HG03521 (cell line): ENCODE results near the gene TM7SF3.
A peak's percentile ranks its signal among the peaks of the same experiment; 100 is the strongest.
"Not testable (repeated sequence)": the region's sequence is repeated elsewhere in the genome, so short reads cannot be mapped to it uniquely, and the experiment has no call there.

Source experiments
- ATAC-seq: cut with Tn5 transposase; IDR thresholded peaks from one replicate; pipeline ENCODE4 v1.9.1; 2021; ENCODE audit warnings: mild to moderate bottlenecking, moderate library complexity; ENCODE audit not compliant: unreplicated experiment

TM7SF3 gene

DNA sequence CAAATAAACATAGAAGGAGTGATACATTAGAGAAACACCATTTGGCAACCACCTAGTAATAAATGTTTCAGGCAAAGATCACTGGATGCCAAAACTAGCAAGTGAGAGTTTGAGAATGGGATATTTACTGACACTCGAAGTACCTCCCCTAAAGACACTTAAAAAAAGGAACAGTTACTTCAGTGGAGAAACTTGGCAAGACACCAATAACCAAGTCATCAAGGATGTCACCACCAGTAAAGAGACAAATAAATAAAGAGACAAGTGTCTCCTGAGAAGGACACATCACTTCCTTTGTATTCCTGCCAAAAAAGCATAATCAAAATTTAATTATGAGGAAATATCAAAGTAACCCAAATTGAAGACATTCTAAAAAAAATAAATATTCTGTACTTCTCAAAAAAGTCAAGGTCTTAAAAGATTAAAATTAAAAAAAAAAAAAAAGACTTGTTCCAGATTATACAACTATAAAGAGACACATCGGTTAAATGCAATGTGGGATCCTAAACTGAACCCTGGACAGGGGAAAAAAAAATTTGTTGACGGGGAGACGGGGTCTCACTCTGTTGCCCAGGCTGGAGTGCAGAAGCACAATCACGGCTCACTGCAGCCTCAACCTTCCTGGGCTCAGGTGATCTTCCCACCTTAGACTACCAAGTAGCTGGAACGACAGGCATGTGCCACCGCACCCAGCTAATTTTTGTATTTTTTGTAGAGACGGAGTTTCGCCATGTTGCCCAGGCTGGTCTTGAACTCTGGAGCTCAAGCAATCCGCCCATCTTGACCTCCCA lies 26.4 kb downstream of the TM7SF3 start:
- ATAC-seq, result no peak

DNA sequence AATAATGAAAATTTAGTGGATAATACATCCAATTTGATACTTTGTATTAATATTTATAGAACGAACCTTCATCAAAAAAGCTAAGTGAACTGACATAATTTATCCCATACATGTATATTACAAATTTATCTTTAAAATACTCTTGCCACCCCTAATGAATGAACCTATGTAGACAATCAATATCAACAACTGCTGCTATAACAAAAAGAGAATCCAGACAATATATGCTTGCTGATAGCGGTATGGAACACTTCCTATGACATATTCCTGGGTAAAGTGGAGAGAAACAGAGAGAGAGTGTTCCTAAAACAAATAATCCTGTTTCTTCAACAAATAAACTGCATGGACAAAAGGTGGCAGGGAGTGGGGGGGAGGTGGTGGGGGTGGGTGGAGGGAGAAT lies 31.3 kb downstream of the TM7SF3 start:
- ATAC-seq, result no peak

- no peak for ATAC-seq
These were observed 34.5 kb downstream of the TM7SF3 start for GRCh38 chr12:26979733-26980132.

DNA sequence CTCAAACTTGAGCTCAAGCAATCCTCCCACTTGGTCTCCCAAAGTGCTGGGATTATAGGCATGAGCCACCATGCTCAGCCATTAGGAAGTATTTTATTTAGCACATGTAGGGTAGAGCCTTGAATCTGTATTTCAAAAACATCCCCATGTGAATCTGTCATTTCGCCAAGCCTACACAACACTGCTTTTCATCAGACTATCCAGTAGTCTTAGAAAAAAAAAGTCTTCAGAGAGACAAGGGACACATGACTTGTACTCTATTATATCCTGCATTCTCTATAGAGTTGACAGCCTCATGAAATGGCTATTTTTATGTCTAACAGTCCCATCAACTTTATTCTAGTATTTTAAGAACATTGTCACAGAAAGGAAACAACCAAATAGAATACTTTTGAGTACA lies 35.4 kb downstream of the TM7SF3 start:
- ATAC-seq, result no peak

GRCh38 chr12:26976687-26977086 lies 37.5 kb downstream of the TM7SF3 start:
- no peak for ATAC-seq

GRCh38 chr12:26971963-26972362 lies 42.2 kb downstream of the TM7SF3 start:
- ATAC-seq, result peak; percentile 91

GRCh38 chr12:26970136-26970535 lies 44.0 kb downstream of the TM7SF3 start:
- no peak for ATAC-seq

DNA sequence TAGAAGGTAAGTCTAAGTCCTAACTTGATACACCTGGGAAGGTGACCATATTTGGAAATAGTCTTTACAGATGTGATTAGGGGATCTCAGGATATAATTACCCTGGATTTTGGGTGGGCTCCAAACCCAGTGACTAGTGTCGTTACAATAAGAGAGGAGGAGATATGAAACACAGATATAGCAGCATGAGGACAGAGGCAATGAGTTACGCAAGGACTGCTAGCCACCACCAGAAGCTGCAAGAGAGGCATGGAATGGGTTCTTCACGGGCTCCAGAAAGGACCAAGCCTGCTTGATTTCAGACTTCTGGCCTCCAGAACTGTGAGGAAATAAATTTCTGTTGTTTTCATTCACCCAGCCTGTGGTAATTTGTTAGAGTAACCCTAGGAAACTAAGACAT lies 47.3 kb downstream of the TM7SF3 start:
- ATAC-seq, result no peak

DNA sequence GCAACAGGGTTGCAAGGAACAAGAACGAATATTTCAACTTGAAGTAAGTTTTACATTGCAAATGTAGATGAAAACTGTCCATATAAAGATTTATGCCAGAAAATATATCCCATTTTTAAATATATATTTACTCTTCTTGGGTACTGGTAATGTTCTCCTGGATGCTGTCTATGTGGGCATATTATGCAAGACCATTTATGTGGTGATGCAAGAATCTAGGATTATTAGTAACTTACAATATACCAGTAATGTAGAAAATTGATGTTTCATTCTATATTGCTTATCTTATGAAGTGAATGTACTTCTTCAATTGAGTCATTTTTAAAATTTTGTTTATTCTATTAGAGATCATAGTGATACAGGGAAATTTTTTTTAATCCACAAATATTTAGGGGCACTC lies 50.8 kb downstream of the TM7SF3 start:
- ATAC-seq, result no peak

DNA sequence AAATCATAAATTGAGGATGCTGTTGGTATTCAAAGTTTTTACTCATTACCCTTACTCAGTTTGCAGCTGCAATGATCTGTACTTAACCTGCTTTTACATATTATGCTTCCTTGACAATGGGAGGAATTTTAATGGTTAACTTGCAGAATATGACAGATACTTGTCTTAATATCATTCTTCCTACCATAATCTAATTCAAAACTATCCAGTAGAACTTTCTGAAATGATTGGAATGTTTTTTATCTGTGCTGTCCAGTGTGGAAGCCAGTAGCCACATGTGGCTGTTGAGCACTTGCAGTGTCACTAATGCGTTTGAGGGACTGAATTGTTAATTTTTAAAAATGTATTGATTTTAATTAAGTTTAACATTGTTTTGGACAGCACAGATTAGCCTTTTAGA lies 52.4 kb downstream of the TM7SF3 start:
- no peak for ATAC-seq

GRCh38 chr12:26961391-26961790 lies 52.8 kb downstream of the TM7SF3 start:
- ATAC-seq, result not testable (repeated sequence)

- ATAC-seq, result no peak
These were observed 60.2 kb downstream of the TM7SF3 start for GRCh38 chr12:26954027-26954426.

DNA sequence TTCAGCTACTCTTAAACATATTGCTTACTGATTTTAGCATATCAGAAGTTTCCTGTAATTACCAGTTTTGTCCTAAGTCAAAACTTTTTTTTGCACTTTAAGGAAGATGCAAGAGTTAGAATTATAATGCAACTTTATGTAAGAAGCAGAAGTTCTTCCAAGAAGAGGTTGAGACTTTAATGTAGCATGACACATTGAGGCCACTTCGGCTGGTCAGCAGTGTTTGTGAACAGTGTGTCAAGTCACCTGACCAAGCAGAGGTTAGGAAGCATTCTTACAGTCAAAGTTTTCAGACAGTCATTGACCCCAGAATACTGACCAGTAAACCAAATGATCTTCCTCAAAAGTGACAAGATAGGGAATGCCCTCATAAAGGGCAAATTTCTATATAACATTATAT lies 60.7 kb downstream of the TM7SF3 start:
- no peak for ATAC-seq

GRCh38 chr12:26948309-26948708 lies 65.9 kb downstream of the TM7SF3 start:
- ATAC-seq, result no peak

DNA sequence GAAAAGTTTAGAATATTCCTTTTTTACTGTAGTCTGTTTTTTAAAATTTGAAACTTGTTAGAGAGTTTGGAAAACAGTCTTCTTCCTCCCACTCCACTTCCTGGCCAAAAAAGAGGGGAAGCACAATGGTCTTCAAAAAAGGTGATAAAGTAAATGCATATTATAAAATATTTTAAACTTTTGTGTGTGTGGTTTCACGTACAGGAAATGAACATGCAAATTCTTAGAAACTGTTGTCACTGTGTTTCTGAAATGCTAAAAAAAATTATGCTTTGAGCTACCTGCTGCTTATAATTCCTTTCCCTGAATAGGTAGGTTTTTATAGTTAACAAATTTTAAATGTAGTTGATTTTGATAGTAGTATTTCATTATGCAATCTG lies 73.0 kb downstream of the TM7SF3 start:
- ATAC-seq, result no peak

GRCh38 chr12:26940516-26941214 lies 73.5 kb downstream of the TM7SF3 start:
- ATAC-seq, result no peak

DNA sequence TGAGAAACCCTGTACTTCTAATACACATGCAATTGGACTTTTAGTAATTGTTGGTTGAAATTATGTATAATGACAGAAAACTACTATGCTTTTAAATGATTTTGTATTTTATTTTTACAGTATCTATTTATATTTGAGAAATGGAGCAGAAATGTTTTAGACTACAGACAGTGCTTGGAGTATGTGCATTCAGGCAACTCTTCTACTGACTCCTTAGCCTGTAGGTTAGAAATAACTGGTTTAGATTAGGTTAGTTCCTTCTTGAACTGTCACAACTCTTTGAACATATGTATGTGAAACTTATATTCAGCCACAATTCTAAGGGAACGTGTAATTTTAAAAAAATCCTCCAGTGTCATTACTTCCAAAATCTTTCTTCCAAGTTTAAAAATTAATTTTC lies 74.2 kb downstream of the TM7SF3 start:
- no peak for ATAC-seq

DNA sequence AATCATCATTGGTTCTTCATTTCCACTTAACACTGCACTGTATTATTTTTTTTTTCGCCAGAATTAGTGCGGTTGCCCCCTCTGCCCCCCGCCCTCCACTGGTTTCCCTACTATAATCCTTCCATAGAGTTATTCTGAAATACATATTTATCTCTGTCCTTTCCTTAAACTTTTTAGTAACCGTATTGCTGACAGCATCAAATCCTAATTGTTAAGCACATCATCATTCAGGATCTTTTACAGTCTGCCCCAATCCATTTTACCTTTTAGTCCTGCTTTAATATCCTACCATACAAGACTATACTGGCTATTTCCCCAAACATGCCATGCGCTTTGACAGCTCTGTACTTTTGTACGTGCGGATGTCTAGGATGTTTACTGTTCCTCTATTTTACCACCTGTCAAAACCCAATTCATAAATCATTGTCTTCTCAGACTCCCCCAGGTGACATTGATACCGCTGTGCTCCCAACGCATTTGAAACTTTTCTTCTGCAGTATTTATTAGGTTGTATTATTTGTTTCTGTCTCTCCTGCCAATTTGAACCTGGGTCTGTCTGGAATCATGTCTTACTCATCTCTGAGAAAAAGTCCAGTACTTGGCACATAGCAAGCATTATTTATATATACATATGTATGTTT lies 74.9 kb downstream of the TM7SF3 start:
- ATAC-seq, result no peak

DNA sequence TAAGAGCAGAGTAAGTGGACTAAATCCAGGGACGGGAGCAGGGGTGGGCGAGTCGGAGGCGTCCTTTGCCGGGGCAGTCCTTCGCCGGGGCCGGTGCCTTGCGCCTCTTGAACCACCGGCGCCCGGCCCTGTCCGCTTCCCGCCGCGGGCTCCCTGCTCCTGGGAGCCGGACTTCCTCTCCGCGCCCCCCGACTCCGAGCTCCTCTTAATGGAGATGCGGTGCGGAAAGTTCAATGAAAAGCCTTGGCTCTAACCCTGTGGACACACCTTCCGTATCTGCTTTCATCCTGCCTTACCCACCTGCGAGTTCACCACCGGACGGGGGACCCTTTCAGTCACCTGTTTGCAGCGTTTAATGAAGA lies 75.5 kb downstream of the TM7SF3 start:
- ATAC-seq, result no peak

DNA sequence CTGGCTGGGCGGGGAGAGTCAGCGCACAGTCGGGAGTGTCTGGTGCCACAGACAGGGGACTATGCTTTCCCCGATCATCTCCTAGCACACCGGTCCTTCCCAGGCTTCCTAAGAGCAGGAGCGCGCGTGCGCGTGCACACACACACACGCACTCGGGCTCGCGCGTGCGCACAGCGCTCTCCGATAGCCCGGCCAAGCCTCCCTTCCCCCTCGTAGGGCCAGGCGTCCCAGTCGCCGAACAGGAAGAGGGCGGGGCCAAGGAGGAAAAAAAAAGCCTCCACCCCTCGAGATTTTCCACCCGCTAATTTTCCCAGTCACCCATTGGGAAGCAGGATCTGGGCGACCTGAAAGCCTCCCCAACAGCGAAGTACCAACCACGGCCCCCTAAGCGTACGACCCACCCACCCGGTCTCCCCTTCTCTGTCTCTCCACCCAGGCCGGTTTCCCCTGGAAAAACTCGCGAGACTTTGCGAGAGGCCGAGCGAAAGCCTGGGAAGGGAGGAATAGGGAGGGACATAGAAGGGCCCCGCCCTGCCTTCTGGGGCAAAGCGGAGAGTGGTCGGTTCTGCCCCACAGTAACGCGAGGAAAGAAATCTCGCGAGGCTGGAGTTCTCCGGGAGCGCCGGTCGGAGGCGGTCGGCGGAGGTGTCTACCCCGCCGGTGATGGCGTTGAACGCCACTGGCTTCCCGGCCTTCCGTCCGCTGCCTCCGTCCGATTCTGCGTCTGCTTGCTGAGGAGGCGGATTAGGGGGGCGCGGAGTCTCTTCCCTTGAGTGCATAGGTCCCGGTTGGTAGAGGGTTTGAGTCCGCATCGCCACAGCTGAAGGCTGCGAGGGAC lies 76.1 kb downstream of the TM7SF3 start, which contains the start of the genes FGFR1OP2 and INTS13:
FGFR1OP2 (plus strand) TSS at position 608 of the 838 bp plus-strand sequence. CDS start 15,689 bp downstream, outside the sequence.
INTS13 (minus strand) TSS at position 119 of the 838 bp plus-strand sequence. CDS start 1,178 bp downstream, outside the sequence.
- peak; percentile 84 for ATAC-seq

- ATAC-seq, result no peak
These were observed 76.7 kb downstream of the TM7SF3 start for GRCh38 chr12:26937443-26937862.
